Spleen (tissue), 11 donors: ENCODE measurements around the gene SSTR5. TPM values are rescaled to one million over a fixed set of nuclear protein-coding genes. Genes with fewer than 3 reads are reported as not detected.

Source experiments
- DNase-seq: peaks from one replicate; pipeline ENCODE4 v3.0.0-alpha.2; 2020
- H3K27ac ChIP-seq, 8 donors: fragments of 200-600 bp; sonication (generic) in 7 of 8; 1 replicate in 4 of 8; 2 replicates in 4 of 8; pipeline versions ENCODE4 v1.5.0 to v1.8.0; 2016 to 2021; ENCODE audit warnings: inconsistent platforms in 4 of 8, mild to moderate bottlenecking in 4 of 8, moderate library complexity in 1 of 8
- H3K27me3 ChIP-seq, 7 donors: fragments of 200-600 bp; sonication (generic) in 6 of 7; replicated peaks in 1 of 7; 1 replicate in 4 of 7; 2 replicates in 3 of 7; pipeline versions ENCODE4 v1.5.0 to v1.8.0; 2016 to 2021; ENCODE audit warnings: inconsistent platforms in 3 of 7, mild to moderate bottlenecking in 1 of 7
- H3K36me3 ChIP-seq, 6 donors: fragments of 200-600 bp; sonication (generic) in 5 of 6; 1 replicate in 4 of 6; 2 replicates in 2 of 6; pipeline versions ENCODE4 v1.5.0 to v1.8.0; 2016 to 2021; ENCODE audit warnings: inconsistent platforms in 2 of 6
- H3K4me1 ChIP-seq, 6 donors: fragments of 200-600 bp; sonication (generic) in 5 of 6; 1 replicate in 3 of 6; 2 replicates in 3 of 6; pipeline versions ENCODE4 v1.5.0 to v1.8.0; 2016 to 2021; ENCODE audit warnings: inconsistent platforms in 3 of 6
- H3K4me3 ChIP-seq, 8 donors: fragments of 200-600 bp; sonication (generic) in 7 of 8; 1 replicate in 4 of 8; 2 replicates in 4 of 8; pipeline versions ENCODE4 v1.5.0 to v1.8.0; 2016 to 2021; ENCODE audit warnings: inconsistent platforms in 4 of 8, mild to moderate bottlenecking in 4 of 8, moderate library complexity in 2 of 8
- H3K9me3 ChIP-seq, 8 donors: fragments of 200-600 bp; sonication (generic) in 7 of 8; 1 replicate in 4 of 8; 2 replicates in 4 of 8; pipeline versions ENCODE4 v1.5.0 to v1.8.0; 2016 to 2021; ENCODE audit warnings: inconsistent platforms in 4 of 8
- POLR2A ChIP-seq, 3 donors: fragments of 450-650 bp; IDR thresholded peaks; one replicate each; pipeline ENCODE4 v1.5.1; 2017; ENCODE audit warnings: antibody characterized with exemption in 3 of 3, mild to moderate bottlenecking in 1 of 3
- POLR2AphosphoS5 ChIP-seq, 3 donors: sonication (generic); formaldehyde crosslinking; IDR thresholded peaks; one replicate each; pipeline ENCODE4 v1.5.1; 2017; ENCODE audit warnings: antibody characterized with exemption in 3 of 3
- WGBS, 5 donors: extraction: QIAGEN DNeasy Blood & Tissue Kit in 3 of 5; methylation state at CpG; one replicate each; pipeline versions ENCODE4 v1.1.5 to v1.1.7; 2013 to 2018; 5-methylcytosine and 5-hydroxymethylcytosine counted together
- intact Hi-C: fragments of 100-400 bp; cut with DNase I; formaldehyde crosslinking; loops from one replicate; pipeline ENCODE4 v1.15.0; 2023; ENCODE audit warnings: low total_unique reads
- polyA plus RNA-seq, 3 donors: library from polyadenylated mRNA; stranded (reverse); fragments of 200-250 nt; gene quantifications; one replicate each; pipeline ENCODE4 v1.2.1, GENCODE V29; 2013
- total RNA-seq, 7 donors: library from RNA; depleted of rRNA in 3 of 7; stranded (reverse); fragments of >200 nt in 3 of 7; fragmentation: NEBNext Ultra II Directional in 4 of 7; extraction: Animal tissue kit (Norgen Biotek cat#: 25700) in 4 of 7; gene quantifications; one replicate each; pipeline versions ENCODE4 v1.1.0 to v1.2.1, GENCODE V29; 2016 to 2021
- TF ChIP-seq, protein P1 (sequence below), 11 experiments: fragments of 200-600 bp in 7 of 11; fragments of 450-650 bp in 4 of 11; sonication (generic) in 4 of 11; IDR thresholded peaks in 8 of 11; conservative IDR thresholded peaks in 3 of 11; 1 replicate in 7 of 11; 2 replicates in 4 of 11; pipeline versions ENCODE4 v1.4.0 to v1.8.0; 2016 to 2021; ENCODE audit warnings: antibody characterized with exemption in 11 of 11, inconsistent platforms in 4 of 11, mild to moderate bottlenecking in 1 of 11
- donor health status: healthy with polysubstance abuse.
- donor health status: DM: no; HTN: no; CAD: no; lungs with moderate emphysema.
- donor health status: DM: no; HTN: no; CAD: no.
- donor health status: Bipolar disorder and iron deficiency.
- donor health status: healthy.
- donor health status: DM: no; HTN: no; CAD: no.
- donor health status: DM: yes; HTN: yes; CAD: no.

The SSTR5 gene
- total and polyA plus RNA-seq, 10 donors: not detected

DNA sequence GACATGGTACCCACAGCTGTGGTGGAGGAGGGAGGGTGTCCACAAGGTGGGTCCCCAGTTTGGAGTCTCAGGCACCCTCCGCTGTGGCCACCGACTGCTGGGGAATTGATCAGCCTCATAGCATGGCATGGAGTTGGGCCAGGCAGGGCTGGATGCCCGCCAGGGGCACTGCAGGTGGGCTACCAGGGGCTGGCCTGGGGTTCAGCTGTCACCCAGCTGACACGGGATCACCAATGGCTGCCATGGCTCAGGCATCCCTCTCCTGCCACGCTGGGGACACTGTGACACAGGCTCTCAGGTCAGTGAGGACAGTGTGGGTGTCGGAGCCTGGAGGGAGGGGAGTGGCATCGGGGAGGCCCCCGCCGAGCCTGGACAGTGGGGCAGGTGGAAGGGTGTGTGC lies 19.8 kb upstream of the SSTR5 start:
- H3K4me3 ChIP-seq: no peak overlapping the region
- TF ChIP-seq, protein P1, sequence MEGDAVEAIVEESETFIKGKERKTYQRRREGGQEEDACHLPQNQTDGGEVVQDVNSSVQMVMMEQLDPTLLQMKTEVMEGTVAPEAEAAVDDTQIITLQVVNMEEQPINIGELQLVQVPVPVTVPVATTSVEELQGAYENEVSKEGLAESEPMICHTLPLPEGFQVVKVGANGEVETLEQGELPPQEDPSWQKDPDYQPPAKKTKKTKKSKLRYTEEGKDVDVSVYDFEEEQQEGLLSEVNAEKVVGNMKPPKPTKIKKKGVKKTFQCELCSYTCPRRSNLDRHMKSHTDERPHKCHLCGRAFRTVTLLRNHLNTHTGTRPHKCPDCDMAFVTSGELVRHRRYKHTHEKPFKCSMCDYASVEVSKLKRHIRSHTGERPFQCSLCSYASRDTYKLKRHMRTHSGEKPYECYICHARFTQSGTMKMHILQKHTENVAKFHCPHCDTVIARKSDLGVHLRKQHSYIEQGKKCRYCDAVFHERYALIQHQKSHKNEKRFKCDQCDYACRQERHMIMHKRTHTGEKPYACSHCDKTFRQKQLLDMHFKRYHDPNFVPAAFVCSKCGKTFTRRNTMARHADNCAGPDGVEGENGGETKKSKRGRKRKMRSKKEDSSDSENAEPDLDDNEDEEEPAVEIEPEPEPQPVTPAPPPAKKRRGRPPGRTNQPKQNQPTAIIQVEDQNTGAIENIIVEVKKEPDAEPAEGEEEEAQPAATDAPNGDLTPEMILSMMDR (IDR thresholded peaks at IDR 0.05 in 8 of 11, conservative IDR thresholded peaks at IDR 0.05 in 3 of 11): no peak
- TF ChIP-seq POLR2AphosphoS5 (IDR thresholded peaks at IDR 0.05) (no peak), POLR2A (IDR thresholded peaks at IDR 0.05) (no peak)
- no peak overlapping the region for H3K27ac ChIP-seq
- no peaks in the 10 kb centered on the region for H3K36me3 ChIP-seq
- intact Hi-C loops: no loop called here
- H3K4me1 ChIP-seq: peaks cover 0 to 14% (median 4%) of the 10 kb centered on the region in 6 donors
- peaks cover 0 to 78% (median 36%) of the 10 kb centered on the region in 7 donors for H3K27me3 ChIP-seq
- DNase-seq: no peak
- H3K9me3 ChIP-seq: peaks cover 0 to 19% (median 6%) of the 10 kb centered on the region in 8 donors
- WGBS, 5 donors: 80 to 86% (median 84%) methylated on average over 7 to 9 of the region's 9 CpGs

DNA sequence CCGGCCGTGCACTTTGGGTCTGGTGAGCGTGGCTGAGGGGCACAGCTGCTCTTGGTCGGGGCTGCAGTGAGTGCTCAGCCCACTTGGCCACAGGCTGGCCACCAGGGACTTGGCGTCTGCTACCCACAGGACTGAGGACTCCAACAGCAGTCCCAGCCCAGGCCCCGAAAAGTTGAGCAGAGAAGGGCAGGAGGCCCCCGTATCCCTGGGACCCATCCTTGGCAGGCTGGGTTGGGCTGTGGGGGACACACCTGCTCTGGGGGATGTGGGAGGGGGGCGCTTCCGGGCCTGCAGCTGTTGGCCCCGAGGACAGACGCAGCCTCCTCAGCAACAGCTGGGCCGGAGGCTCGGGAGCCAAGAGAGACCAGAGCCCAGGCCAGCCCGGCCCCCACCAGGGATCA lies 19.4 kb upstream of the SSTR5 start:
- intact Hi-C loops: no loop called here
- TF ChIP-seq, protein P1 (IDR thresholded peaks at IDR 0.05 in 8 of 11, conservative IDR thresholded peaks at IDR 0.05 in 3 of 11): no peak
- TF ChIP-seq POLR2A (IDR thresholded peaks at IDR 0.05) (no peak), POLR2AphosphoS5 (IDR thresholded peaks at IDR 0.05) (no peak)
- no peak overlapping the region for H3K4me3 ChIP-seq
- H3K36me3 ChIP-seq: no peaks in the 10 kb centered on the region
- peaks cover 0 to 78% (median 36%) of the 10 kb centered on the region in 7 donors for H3K27me3 ChIP-seq
- WGBS, 5 donors: 50 to 77% (median 73%) methylated on average over 3 to 14 of the region's 14 CpGs
- H3K9me3 ChIP-seq: peaks cover 0 to 19% (median 7%) of the 10 kb centered on the region in 8 donors
- no peak overlapping the region for H3K27ac ChIP-seq
- no peak for DNase-seq
- H3K4me1 ChIP-seq: peaks cover 0 to 14% (median 3%) of the 10 kb centered on the region in 6 donors

DNA sequence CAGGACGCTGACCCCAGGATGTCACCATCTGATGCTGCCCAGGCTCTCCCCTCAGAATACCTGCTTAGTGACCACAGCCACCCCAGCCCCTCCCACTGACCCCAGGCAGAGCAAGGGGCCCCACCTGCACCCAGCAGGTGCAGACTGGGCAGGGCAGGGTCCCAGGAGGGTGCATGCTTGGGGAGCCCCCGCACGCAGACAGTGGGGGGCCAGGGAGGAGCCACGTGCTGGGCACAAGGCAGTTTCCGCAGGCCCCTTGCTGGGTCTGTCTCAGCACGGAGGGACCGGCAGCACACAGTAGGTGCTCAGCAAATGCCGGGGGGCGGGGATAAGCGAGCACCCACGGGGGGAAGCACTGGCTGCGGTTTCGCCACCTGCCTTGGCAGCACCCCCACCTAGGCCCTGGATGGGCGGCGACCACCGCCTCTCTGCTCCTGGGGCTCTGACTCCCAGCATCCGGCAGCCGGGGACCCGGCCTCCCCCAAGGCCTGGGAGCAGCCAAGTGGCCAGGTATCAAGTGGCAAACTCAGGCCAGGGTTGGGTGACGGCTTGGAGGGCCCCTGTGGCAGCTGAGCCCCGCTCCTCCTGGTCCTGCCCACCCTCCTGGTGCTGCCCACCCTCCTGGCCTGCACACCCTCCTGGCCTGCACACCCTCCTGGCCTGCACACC lies 18.7 kb upstream of the SSTR5 start:
- 82 to 89% (median 85%) methylated on average over 5 to 21 of the region's 21 CpGs for WGBS, 5 donors
- TF ChIP-seq POLR2AphosphoS5 (IDR thresholded peaks at IDR 0.05) (no peak), POLR2A (IDR thresholded peaks at IDR 0.05) (no peak)
- TF ChIP-seq, protein P1 (IDR thresholded peaks at IDR 0.05 in 8 of 11, conservative IDR thresholded peaks at IDR 0.05 in 3 of 11): no peak
- H3K9me3 ChIP-seq: peaks cover 0 to 25% (median 13%) of the 10 kb centered on the region in 8 donors
- peaks cover 0 to 9% (median 0%) of the 10 kb centered on the region in 6 donors for H3K4me1 ChIP-seq
- H3K27me3 ChIP-seq: peaks cover 0 to 78% (median 33%) of the 10 kb centered on the region in 7 donors
- H3K4me3 ChIP-seq: no peak overlapping the region
- H3K36me3 ChIP-seq: no peaks in the 10 kb centered on the region
- intact Hi-C loops: no loop called here
- H3K27ac ChIP-seq: no peak overlapping the region
- no peak for DNase-seq
